Upper lobe of left lung (tissue), 6 donors: Measurements from ENCODE around the gene NTSR1. TPM values are rescaled to one million over a fixed set of nuclear protein-coding genes. Genes with fewer than 3 reads are reported as not detected.

ENCODE experiments used
- ATAC-seq, 2 donors: fragments of 200-7000 bp; cut with Tn5 transposase; one replicate each; pipeline ENCODE4 v1.9.1; 2022; ENCODE audit warnings: mild to moderate bottlenecking in 2 of 2, moderate library complexity in 2 of 2; ENCODE audit not compliant: low FRiP score in 2 of 2
- DNase-seq, 2 donors: peaks; one replicate each; pipeline ENCODE4 v3.0.0-alpha.2; 2019 to 2020
- H3K27ac ChIP-seq, 4 donors: fragments of 200-600 bp; sonication (generic); one replicate each; pipeline ENCODE4 v1.5.1; 2016 to 2019
- H3K27me3 ChIP-seq, 4 donors: fragments of 200-600 bp; sonication (generic); one replicate each; pipeline ENCODE4 v1.5.1; 2017 to 2019
- H3K36me3 ChIP-seq, 4 donors: fragments of 200-600 bp; sonication (generic); one replicate each; pipeline ENCODE4 v1.5.1; 2016 to 2019
- H3K4me1 ChIP-seq, 4 donors: fragments of 200-600 bp; sonication (generic); one replicate each; pipeline ENCODE4 v1.5.1; 2018 to 2019
- H3K4me3 ChIP-seq, 4 donors: fragments of 200-600 bp; sonication (generic); one replicate each; pipeline ENCODE4 v1.5.1; 2017 to 2019; ENCODE audit warnings: mild to moderate bottlenecking in 2 of 4, moderate library complexity in 1 of 4
- H3K9me3 ChIP-seq, 4 donors: fragments of 200-600 bp; sonication (generic); one replicate each; pipeline ENCODE4 v1.5.1; 2018 to 2019
- EP300 ChIP-seq, 4 donors: sonication (generic); formaldehyde crosslinking; IDR thresholded peaks; one replicate each; pipeline ENCODE4 v1.5.1; 2017; ENCODE audit warnings: antibody characterized with exemption in 4 of 4, control low read depth in 2 of 4
- POLR2A ChIP-seq, 4 donors: fragments of 450-650 bp; IDR thresholded peaks; one replicate each; pipeline ENCODE4 v1.5.1; 2016 to 2017; ENCODE audit warnings: antibody characterized with exemption in 4 of 4, mild to moderate bottlenecking in 2 of 4
- POLR2AphosphoS5 ChIP-seq, 2 donors: sonication (generic); formaldehyde crosslinking; IDR thresholded peaks; one replicate each; pipeline ENCODE4 v1.5.1; 2017; ENCODE audit warnings: antibody characterized with exemption in 2 of 2
- WGBS, 2 donors: methylation state at CpG; one replicate each; pipeline ENCODE4 v1.1.5; 2017 to 2018; 5-methylcytosine and 5-hydroxymethylcytosine counted together
- total RNA-seq, 6 donors: library from RNA; depleted of rRNA in 4 of 6; stranded (reverse); fragments of >200 nt in 4 of 6; gene quantifications; one replicate each; pipeline versions ENCODE4 v1.1.0 to v1.2.1, GENCODE V29; 2016 to 2021
- TF ChIP-seq, protein P1 (sequence below), 6 experiments: fragments of 450-650 bp in 4 of 6; fragments of 200-600 bp in 2 of 6; sonication (generic) in 2 of 6; IDR thresholded peaks; one replicate each; pipeline ENCODE4 v1.5.1; 2016 to 2019; ENCODE audit warnings: antibody characterized with exemption in 6 of 6
- donor health status: DM: no; HTN: no; CAD: no; lungs with moderate emphysema.
- donor health status: DM: no; HTN: yes; CAD: no; lungs with severe emphysema.

The NTSR1 gene
- total RNA-seq, 6 donors from 2014 or later = 0.20 to 1.4 (median 0.26) TPM; not detected in 1

DNA sequence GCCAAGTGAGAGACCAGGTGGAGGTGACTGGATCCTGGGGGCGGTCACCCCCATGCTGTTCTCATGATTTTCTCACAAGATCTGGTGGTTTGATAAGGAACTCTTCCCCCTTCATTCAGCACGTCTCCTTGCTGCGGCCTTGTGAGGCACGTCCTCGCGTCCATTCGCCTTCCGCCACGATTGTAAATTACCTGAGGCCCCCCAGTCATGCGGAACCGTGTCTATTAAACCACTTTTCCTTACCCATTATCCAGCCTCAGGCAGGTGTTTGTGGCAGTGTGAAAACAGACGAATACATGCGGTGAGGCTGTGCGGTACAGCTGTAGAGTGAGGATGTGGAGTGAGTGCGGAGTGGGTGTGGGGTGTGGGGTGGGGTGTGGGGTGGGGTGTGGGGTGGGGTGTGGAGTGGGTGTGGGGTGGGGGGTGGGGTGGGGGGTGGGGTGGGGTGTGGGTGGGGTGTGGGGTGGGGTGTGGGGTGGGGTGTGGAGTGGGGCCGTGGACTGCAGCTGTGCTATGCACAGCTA is 12.1 kb upstream of the NTSR1 start:
- 76 to 81% methylated on average over 16 of the region's 16 CpGs for WGBS, 2 donors
- Histone ChIP-seq H3K27ac (no peak overlapping the region), H3K4me1 (no peaks in the 10 kb centered on the region), H3K27me3 (no peaks in the 10 kb centered on the region), H3K36me3 (no peaks in the 10 kb centered on the region), H3K9me3 (no peaks in the 10 kb centered on the region), H3K4me3 (no peak overlapping the region)
- ATAC-seq (no peak), DNase-seq (no peak)
- TF ChIP-seq POLR2A (IDR thresholded peaks at IDR 0.05) (no peak), POLR2AphosphoS5 (IDR thresholded peaks at IDR 0.05) (no peak), EP300 (IDR thresholded peaks at IDR 0.05) (no peak)
- TF ChIP-seq, protein P1, sequence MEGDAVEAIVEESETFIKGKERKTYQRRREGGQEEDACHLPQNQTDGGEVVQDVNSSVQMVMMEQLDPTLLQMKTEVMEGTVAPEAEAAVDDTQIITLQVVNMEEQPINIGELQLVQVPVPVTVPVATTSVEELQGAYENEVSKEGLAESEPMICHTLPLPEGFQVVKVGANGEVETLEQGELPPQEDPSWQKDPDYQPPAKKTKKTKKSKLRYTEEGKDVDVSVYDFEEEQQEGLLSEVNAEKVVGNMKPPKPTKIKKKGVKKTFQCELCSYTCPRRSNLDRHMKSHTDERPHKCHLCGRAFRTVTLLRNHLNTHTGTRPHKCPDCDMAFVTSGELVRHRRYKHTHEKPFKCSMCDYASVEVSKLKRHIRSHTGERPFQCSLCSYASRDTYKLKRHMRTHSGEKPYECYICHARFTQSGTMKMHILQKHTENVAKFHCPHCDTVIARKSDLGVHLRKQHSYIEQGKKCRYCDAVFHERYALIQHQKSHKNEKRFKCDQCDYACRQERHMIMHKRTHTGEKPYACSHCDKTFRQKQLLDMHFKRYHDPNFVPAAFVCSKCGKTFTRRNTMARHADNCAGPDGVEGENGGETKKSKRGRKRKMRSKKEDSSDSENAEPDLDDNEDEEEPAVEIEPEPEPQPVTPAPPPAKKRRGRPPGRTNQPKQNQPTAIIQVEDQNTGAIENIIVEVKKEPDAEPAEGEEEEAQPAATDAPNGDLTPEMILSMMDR (IDR thresholded peaks at IDR 0.05) = no peak

DNA sequence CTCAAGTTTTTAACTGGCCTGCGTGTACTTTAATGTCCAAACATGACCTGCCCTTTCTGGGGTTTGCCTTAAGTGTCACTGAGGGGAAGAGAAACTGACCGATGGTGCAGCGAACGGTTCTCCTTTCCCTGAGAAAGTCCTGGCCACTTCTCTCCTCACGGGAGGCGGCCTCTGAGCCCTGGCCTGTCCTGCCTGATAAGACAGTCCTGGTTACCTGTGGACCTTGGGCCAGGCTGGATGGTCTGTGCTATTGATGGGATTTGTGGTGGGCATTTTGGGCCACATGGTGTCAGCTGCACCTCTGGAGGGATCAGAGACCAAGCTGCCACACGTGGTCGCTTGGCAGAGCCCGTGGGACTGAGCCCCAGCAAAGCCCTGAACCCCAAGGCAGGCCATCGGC is 11.6 kb upstream of the NTSR1 start:
- DNase-seq (no peak), ATAC-seq (no peak)
- Histone ChIP-seq H3K4me3 (no peak overlapping the region), H3K27ac (no peak overlapping the region), H3K36me3 (no peaks in the 10 kb centered on the region), H3K27me3 (no peaks in the 10 kb centered on the region), H3K4me1 (no peaks in the 10 kb centered on the region), H3K9me3 (no peaks in the 10 kb centered on the region)
- WGBS, 2 donors = 64 to 78% methylated on average over 4 to 10 of the region's 10 CpGs
- no peak for TF ChIP-seq POLR2A (IDR thresholded peaks at IDR 0.05)

DNA sequence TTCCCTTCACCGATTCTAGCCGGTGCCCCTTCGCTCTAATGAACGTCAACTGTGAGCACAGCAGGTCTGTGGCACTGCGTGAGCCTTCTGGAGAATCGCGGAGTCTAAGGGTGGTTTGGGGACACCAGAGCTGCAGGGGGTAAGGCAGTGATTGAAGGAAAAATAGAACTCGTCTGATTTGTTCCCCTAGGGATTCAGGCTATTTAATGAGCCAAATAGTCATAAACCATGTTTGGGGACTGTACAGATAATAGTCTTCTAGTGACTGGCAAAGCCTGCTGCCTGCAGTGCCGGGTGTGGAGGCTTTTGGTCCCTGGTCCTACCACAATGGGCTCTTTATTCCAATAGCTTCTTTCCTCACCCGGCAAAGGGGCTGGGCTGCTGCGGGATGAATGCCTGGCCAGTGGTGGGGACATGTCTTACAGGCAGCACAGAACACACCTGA is 11.1 kb upstream of the NTSR1 start:
- no peaks in the 10 kb centered on the region for H3K27me3 ChIP-seq
- DNase-seq = no peak
- H3K4me1 ChIP-seq = no peaks in the 10 kb centered on the region
- no peaks in the 10 kb centered on the region for H3K36me3 ChIP-seq
- H3K27ac ChIP-seq = no peak overlapping the region
- no peak for ATAC-seq
- H3K9me3 ChIP-seq = no peaks in the 10 kb centered on the region
- 83 to 86% methylated on average over 7 to 11 of the region's 11 CpGs for WGBS, 2 donors
- H3K4me3 ChIP-seq = no peak overlapping the region
- no peak for TF ChIP-seq POLR2A (IDR thresholded peaks at IDR 0.05)
- TF ChIP-seq, protein P1 (IDR thresholded peaks at IDR 0.05) = no peak
- no peak for TF ChIP-seq POLR2AphosphoS5 (IDR thresholded peaks at IDR 0.05)
- TF ChIP-seq EP300 (IDR thresholded peaks at IDR 0.05) = no peak

DNA sequence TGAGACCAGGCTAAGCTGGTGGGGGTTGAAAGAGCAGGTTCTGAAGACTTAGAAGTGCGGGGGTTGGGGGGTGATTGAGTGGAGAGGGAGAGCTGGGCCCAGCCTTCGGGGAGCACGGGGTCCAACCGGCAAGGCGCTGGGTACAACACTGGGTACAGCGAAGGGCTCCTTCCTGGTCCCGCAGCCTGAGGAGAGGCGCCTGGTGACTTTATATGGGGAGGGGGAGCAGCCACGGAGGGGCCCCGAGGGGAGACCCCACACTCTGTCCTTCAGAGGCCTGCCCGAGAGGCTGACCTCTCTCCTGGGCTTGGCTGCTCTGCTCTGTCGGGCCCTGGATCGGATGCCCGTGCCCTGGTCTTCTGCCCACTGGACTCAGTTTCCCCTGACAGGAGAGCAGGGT is 10.4 kb upstream of the NTSR1 start:
- 93 to 95% methylated on average over 14 of the region's 14 CpGs for WGBS, 2 donors
- no peak for ATAC-seq
- Histone ChIP-seq H3K27me3 (no peaks in the 10 kb centered on the region), H3K4me1 (peaks cover 0 to 4% (median 0%) of the 10 kb centered on the region in 4 donors), H3K36me3 (no peaks in the 10 kb centered on the region), H3K4me3 (no peak overlapping the region), H3K27ac (no peak overlapping the region), H3K9me3 (no peaks in the 10 kb centered on the region)
- TF ChIP-seq, protein P1 (IDR thresholded peaks at IDR 0.05) = no peak
- no peak for TF ChIP-seq EP300 (IDR thresholded peaks at IDR 0.05)
- TF ChIP-seq POLR2A (IDR thresholded peaks at IDR 0.05) = no peak
- TF ChIP-seq POLR2AphosphoS5 (IDR thresholded peaks at IDR 0.05) = no peak
- peak in 1 of 2 donors; percentile 39 for DNase-seq

DNA sequence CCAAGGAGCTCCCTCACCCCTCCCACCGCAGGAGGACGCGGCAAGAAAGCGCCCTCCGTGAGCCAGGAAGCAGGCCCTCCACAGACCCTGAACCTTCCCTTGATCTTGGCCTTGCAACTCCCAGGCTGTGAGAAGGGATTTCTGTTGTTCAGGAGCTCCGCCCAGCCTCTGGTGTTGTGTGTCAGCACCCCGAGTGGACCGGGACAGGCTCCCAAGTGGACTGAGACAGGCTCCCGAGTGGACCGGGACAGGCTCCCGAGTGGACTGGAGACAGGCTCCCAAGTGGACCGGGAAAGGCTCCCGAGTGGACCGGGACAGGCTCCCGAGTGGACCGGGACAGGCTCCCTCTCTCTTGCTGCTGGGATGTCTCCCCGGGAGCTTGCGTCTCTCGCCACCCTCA is 9.3 kb upstream of the NTSR1 start:
- TF ChIP-seq, protein P1 (IDR thresholded peaks at IDR 0.05) = no peak
- TF ChIP-seq POLR2A (IDR thresholded peaks at IDR 0.05) (no peak), EP300 (IDR thresholded peaks at IDR 0.05) (no peak), POLR2AphosphoS5 (IDR thresholded peaks at IDR 0.05) (no peak)
- no peak overlapping the region for H3K4me3 ChIP-seq
- no peaks in the 10 kb centered on the region for H3K27me3 ChIP-seq
- H3K36me3 ChIP-seq = no peaks in the 10 kb centered on the region
- DNase-seq (no peak), ATAC-seq (no peak)
- no peaks in the 10 kb centered on the region for H3K9me3 ChIP-seq
- peaks cover 4 to 8% (median 6%) of the 10 kb centered on the region in 4 donors for H3K4me1 ChIP-seq
- 87 to 93% methylated on average over 3 to 19 of the region's 19 CpGs for WGBS, 2 donors
- H3K27ac ChIP-seq = no peak overlapping the region
